ENCODE data around the gene IDH1. TPM values are rescaled to one million over a fixed set of nuclear protein-coding genes. Genes with fewer than 3 reads are reported as not detected.
A peak's percentile ranks its signal among the peaks of the same experiment; 100 is the strongest.
"Not testable (repeated sequence)": the region's sequence is repeated elsewhere in the genome, so short reads cannot be mapped to it uniquely, and the experiment has no call there.

Gene IDH1
- total RNA-seq, 1 experiment from 2014 or later = 474 TPM

DNA sequence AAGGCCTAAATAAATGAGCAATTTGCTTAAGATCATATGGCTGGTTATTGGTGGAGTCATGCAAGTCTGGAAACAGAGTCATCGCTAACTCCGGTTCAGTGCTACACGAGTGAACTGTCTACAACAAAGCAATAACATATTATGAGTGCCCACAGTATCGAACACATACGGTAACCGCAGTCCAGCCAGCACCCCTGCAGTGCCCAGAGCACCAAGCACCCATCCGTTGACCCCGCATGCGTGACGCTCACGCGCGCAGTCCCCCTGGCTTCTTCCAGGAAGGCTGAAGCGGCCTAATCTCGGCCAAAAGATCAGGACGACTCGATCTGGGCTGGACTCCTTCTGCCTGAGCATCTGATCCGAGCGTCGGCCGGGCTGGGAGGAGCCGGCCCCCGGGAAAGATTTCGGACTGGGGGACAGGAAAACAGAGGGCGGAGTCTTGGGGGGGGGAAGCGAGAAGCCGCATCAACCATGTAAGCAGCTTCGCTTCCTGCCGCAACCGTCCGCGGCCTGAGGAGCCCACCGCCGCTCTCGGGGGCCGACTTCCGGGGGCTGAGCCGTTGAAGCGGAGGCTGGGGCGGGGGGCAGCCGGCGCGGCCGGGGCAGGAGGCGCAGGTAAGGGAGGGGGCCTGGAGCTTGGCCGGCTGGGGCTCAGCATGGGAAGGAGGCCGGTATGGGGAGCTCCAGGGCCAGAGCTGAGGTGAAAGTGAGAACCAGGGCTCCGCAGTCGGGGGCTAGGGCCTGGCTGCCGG lies 11.1 kb upstream of the IDH1 start, which contains the start of gene PIKFYVE:
TSS of gene PIKFYVE (plus strand) at position 455 of the 752 bp plus-strand sequence. CDS start 5,265 bp downstream, outside the sequence.
- in situ Hi-C loops (cut with HindIII; ENCODE audit: low pct_unique_long_range_greater_than_20kb, low sequenced_read_pairs) = no loop called here
- DNase-seq (ENCODE audit: low read depth, low spot score) = peak; percentile 99

- in situ Hi-C loops (cut with HindIII; ENCODE audit: low pct_unique_long_range_greater_than_20kb, low sequenced_read_pairs) = no loop called here
- DNase-seq (ENCODE audit: low read depth, low spot score) = peak; percentile 24
These were observed 10.5 kb upstream of the IDH1 start for GRCh38 chr2:208265371-208265800.

DNA sequence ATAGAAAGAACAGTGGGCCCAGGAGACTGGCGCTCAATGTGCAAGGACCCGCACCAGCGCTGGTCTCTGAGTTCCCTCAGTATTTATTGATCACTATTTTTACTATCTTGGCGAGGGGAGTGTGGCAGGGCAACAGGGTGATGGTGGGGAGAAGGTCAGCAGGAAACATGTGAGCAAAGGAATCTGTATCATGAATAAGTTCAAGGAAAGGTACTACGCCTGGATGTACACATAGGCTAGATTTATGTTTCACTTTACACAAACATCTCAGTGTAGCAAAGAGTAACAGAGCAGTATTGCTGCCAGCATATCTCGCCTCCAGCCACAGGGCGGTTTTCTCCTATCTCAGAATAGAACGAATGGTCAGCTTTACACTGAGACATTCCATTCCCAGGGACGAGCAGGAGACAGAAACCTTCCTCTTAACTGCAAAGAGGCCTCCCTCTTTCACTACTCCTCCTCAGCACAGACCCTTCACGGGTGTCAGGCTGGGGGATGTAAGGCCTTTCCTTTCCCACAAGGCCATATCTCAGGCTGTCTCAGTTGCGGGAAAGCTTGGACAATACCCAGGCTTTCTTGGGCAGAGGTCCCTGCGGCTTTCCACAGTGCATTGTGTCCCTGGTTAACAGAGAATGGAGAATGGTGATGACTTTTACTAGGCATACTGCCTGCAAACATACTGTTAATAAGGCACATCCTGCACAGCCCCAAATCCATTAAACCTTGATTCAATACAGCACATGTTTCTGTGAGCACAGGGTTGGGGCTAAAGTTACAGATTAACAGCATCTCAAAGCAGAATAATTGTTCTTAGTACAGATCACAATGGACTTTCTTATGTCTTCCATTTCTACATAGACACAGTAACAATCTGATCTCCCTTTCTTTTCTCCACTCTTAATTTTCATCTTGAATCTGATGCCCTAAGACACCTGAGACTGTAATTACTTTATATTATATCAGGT lies 2.3 kb upstream of the IDH1 start:
- in situ Hi-C loops (cut with HindIII; ENCODE audit: low pct_unique_long_range_greater_than_20kb, low sequenced_read_pairs) = not testable (repeated sequence)
- peak; percentile 60 for DNase-seq (ENCODE audit: low read depth, low spot score)

- in situ Hi-C loops (cut with HindIII; ENCODE audit: low pct_unique_long_range_greater_than_20kb, low sequenced_read_pairs) = no loop called here
- peak; percentile 48 for DNase-seq (ENCODE audit: low read depth, low spot score)
These were observed 1.4 kb upstream of the IDH1 start for GRCh38 chr2:208256192-208256782.

GRCh38 chr2:208255557-208256106 lies 761 bp upstream of the IDH1 start:
- in situ Hi-C loops (cut with HindIII; ENCODE audit: low pct_unique_long_range_greater_than_20kb, low sequenced_read_pairs) = no loop called here
- DNase-seq (ENCODE audit: low read depth, low spot score) = no peak

DNA sequence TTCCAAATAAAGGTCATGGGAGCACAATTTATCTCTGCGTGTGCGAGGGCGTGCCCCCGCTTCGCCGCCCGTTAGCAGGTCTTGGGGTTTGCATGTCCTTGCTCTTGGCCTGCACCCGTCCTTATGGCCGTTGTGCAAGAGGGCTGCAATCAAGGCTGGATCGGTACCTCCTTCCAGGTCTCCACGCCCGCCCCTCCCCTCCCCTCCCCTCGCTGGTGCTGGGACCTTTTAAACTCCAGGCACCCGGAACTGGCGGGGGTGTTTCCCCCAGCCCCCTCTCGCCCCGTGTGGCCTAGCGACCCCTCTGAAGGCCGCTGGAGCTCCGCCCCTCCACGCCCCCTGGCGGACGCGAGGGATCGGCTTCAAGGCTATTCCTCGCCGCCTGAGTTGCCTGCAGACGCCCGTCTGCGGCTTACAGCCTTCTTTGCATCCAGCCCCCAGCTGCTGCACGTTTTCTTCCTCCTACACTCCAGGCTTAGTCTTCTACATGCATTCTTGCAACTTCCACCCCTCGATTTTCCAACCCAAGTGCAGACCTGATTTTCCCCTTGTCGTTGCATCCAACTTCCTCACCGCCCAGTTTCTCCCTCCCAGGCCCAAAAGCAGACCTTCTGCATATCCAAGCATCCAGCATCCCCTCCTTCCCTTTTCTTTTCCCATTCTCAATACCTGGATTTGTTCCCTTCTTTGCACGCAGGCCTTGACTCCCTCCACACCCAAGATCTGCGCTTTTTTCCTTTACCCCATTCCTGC lies 577 bp downstream of the IDH1 start:
- in situ Hi-C loops (cut with HindIII; ENCODE audit: low pct_unique_long_range_greater_than_20kb, low sequenced_read_pairs) = no loop called here

DNA sequence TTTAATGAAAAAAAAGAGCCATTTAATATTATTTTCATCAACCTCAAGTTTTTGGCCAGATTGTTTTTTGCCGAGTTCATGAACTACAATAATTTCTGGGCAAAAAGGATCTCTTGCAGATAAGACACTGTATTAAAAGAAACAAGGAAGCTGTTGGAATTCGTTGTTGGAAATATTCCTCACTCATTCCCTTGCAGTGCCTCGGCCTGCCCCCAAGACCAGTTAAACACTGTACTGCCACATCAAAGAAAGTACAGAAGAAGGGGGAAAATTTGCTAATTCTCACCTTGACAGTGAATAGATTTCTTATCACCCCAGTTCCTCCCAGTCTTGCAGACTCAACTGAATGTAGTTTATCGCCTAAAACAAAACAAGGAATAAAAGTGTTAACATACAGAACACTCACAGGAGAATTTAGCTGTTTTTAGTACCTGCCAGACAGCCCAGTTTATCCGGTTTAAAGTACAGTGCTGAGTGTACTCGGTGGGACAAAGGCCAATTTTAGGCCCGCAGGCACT lies 1.2 kb downstream of the IDH1 start:
- no peak for DNase-seq (ENCODE audit: low read depth, low spot score)
- in situ Hi-C loops (cut with HindIII; ENCODE audit: low pct_unique_long_range_greater_than_20kb, low sequenced_read_pairs) = no loop called here

More for the DNA sequence above, 577 bp downstream of the IDH1 start:
- peak; percentile 83 for DNase-seq (ENCODE audit: low read depth, low spot score)

DNA sequence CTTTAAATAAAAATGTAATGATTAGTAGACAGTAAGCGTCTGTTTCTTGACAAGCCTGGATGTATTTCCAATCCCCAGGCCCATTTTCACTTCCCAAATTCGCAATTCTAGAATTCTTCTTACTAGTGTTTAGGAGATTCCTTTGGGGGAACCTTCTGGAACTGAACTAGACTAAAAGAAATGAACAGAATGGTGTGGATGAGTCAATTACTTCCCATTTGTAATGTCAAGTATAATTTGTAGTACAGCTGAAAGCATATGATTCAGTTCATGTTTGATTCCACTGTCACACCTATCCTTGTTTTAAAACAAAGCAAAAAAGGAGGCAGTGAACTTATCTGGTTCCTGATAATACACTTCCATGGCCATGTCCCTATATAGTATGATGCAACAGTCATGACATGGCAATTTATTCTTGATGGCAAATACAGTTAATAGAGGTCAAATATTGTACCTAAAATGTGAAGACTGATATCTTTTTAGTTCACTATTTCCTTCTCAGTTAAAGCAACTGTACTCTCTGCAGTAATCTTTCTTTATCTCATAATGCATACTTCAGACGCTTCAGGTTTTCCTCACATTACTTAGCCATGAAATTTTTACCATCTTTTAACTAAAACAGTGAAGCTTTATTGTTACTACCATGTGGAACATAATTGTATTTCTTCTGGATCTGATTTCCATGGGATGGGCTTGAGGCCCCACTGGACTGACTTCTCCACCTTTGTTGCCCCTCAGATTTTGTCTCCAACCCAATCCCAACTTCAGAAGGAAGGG lies 2.0 kb downstream of the IDH1 start:
- in situ Hi-C loops (cut with HindIII; ENCODE audit: low pct_unique_long_range_greater_than_20kb, low sequenced_read_pairs) = no loop called here
- no peak for DNase-seq (ENCODE audit: low read depth, low spot score)

DNA sequence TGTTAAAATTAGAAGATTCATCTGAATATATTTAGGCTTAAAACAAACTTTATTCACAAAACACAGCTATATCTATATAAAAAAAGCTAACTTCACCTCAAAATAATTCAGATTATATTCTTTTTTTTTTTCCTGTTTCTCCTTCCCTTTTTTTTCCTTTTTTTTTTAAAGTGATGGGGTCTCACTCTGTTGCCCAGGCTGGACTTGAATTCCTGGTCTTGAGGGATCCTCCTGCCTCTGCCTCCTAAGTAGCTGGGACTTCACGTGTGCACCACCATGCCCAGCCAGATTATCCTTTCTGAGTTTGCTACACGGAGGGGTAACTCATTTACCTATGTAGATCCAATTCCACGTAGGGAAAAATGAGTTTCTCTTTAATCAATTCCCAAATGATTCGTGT lies 3.8 kb downstream of the IDH1 start:
- DNase-seq (ENCODE audit: low read depth, low spot score) = no peak
- in situ Hi-C loops (cut with HindIII; ENCODE audit: low pct_unique_long_range_greater_than_20kb, low sequenced_read_pairs) = no loop called here

DNA sequence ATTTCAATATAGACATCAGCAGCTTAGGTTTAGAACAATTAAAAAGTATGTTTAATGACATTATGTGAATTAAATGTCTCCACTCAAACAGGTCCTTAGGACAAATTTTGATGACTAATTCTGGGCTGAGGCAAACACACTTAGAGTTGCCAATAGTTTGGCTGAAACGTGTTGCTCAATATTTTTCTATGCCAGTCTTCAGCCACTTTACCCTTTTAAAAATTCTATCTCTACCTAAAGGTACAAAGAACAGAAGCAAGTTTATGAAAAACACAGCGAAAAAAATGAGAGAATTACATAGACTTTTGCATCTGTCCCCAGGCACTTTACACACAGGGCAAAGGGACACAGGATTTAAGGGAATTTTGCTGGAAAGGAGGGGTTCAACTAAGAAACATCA lies 4.5 kb downstream of the IDH1 start:
- no peak for DNase-seq (ENCODE audit: low read depth, low spot score)
- in situ Hi-C loops (cut with HindIII; ENCODE audit: low pct_unique_long_range_greater_than_20kb, low sequenced_read_pairs) = no loop called here

GRCh38 chr2:208249296-208249695 lies 5.6 kb downstream of the IDH1 start:
- DNase-seq (ENCODE audit: low read depth, low spot score) = no peak
- in situ Hi-C loops (cut with HindIII; ENCODE audit: low pct_unique_long_range_greater_than_20kb, low sequenced_read_pairs) = no loop called here

- in situ Hi-C loops (cut with HindIII; ENCODE audit: low pct_unique_long_range_greater_than_20kb, low sequenced_read_pairs) = no loop called here
- DNase-seq (ENCODE audit: low read depth, low spot score) = no peak
These were observed 6.3 kb downstream of the IDH1 start for GRCh38 chr2:208248601-208249000.

- in situ Hi-C loops (cut with HindIII; ENCODE audit: low pct_unique_long_range_greater_than_20kb, low sequenced_read_pairs) = no loop called here
- DNase-seq (ENCODE audit: low read depth, low spot score) = no peak
These were observed 9.1 kb downstream of the IDH1 start for GRCh38 chr2:208245746-208246145.

GRCh38 chr2:208244422-208244821 lies 10.4 kb downstream of the IDH1 start:
- DNase-seq (ENCODE audit: low read depth, low spot score) = no peak
- in situ Hi-C loops (cut with HindIII; ENCODE audit: low pct_unique_long_range_greater_than_20kb, low sequenced_read_pairs) = no loop called here

DNA sequence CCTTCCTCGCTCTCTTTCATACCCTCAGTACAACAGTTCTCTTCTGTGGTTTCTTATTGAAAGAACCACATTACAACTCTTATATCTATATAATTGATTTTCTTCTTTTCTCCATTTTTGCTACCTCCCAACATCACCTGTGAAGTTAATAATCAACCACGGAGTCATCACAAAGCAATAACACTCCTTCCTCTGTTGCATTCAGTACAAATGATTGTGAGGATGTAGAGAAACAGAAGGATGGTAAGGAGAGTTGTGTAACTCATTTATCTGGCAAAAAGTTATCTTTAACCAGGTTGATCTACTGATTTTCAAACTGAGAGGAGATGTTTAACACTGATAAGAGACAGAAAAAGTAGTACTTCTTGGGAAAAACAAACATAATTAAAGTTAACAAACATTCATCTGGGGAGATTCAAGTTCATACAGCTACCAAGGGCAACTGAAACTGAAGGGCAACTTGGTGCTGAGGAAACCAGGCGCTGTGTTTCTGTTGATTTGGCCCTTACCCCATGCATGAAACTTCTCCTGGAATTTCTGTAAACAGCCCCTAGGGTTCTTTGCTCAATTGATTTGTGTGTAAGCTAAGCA lies 14.2 kb downstream of the IDH1 start:
- in situ Hi-C loops (cut with HindIII; ENCODE audit: low pct_unique_long_range_greater_than_20kb, low sequenced_read_pairs) = no loop called here
- DNase-seq (ENCODE audit: low read depth, low spot score) = no peak
